CMK (cell line): ENCODE measurements around the gene SETDB2.

Experiments
- DNase-seq: peaks from one replicate; pipeline ENCODE4 v3.0.0-alpha.2; 2010; ENCODE audit warnings: low read depth

Gene SETDB2, protein sequence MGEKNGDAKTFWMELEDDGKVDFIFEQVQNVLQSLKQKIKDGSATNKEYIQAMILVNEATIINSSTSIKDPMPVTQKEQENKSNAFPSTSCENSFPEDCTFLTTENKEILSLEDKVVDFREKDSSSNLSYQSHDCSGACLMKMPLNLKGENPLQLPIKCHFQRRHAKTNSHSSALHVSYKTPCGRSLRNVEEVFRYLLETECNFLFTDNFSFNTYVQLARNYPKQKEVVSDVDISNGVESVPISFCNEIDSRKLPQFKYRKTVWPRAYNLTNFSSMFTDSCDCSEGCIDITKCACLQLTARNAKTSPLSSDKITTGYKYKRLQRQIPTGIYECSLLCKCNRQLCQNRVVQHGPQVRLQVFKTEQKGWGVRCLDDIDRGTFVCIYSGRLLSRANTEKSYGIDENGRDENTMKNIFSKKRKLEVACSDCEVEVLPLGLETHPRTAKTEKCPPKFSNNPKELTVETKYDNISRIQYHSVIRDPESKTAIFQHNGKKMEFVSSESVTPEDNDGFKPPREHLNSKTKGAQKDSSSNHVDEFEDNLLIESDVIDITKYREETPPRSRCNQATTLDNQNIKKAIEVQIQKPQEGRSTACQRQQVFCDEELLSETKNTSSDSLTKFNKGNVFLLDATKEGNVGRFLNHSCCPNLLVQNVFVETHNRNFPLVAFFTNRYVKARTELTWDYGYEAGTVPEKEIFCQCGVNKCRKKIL

GRCh38 chr13:49443704-49444523, at the start of gene SETDB2, which contains the start of gene CAB39L:
SETDB2 (plus strand) TSS chr13:49444274; CDS start chr13:49451894, 7,620 bp downstream.
CAB39L (minus strand) TSS chr13:49444064; CDS start chr13:49382910, 61,154 bp downstream.
- DNase-seq, result peak; percentile 100

DNA sequence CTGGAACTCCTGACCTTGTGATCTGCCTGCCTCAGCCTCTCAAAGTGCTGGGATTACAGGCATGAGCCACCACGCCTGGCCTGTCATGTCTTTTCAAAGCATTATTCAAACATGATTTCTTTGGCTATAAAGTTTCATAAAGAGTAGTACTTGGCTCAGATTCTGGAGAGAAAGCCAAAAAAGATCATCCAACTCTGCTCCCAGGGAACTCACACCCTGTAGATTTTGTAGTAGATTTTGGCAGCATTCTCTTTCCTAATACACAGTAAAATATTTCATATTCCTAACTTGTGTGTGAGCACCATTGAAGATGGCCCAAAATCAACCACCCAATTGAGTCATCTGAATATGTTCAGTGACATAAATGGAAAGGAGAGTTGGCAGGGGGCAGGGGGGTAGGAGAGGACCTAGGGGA, 48.6 kb upstream of the SETDB2 start:
- DNase-seq, result no peak

DNA sequence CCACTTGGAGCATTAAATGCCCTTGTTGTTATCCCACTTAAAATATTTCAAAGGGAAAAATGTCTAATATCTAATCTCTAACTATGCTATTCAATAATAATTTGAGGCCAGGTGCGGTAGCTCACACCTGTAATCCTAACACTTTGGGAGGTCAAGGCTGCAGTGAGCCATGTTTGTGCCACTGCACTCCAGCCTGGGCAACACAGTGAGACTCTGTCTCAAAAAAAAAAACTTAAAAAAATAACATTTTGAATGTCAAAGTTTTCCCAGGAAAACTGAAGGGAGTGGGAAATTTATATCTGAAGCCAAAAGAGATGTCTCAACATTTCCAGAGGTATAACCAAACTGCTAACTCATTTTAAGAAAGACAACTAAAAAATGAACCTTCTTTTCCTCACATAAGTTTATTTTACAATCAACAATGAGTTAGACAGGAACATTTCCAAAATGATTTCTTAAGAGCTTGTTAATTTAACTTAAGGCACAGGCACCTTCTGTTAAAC, 48.1 kb upstream of the SETDB2 start:
- no peak for DNase-seq

- DNase-seq, result no peak
These were observed 44.1 kb upstream of the SETDB2 start for GRCh38 chr13:49399801-49400472.

DNA sequence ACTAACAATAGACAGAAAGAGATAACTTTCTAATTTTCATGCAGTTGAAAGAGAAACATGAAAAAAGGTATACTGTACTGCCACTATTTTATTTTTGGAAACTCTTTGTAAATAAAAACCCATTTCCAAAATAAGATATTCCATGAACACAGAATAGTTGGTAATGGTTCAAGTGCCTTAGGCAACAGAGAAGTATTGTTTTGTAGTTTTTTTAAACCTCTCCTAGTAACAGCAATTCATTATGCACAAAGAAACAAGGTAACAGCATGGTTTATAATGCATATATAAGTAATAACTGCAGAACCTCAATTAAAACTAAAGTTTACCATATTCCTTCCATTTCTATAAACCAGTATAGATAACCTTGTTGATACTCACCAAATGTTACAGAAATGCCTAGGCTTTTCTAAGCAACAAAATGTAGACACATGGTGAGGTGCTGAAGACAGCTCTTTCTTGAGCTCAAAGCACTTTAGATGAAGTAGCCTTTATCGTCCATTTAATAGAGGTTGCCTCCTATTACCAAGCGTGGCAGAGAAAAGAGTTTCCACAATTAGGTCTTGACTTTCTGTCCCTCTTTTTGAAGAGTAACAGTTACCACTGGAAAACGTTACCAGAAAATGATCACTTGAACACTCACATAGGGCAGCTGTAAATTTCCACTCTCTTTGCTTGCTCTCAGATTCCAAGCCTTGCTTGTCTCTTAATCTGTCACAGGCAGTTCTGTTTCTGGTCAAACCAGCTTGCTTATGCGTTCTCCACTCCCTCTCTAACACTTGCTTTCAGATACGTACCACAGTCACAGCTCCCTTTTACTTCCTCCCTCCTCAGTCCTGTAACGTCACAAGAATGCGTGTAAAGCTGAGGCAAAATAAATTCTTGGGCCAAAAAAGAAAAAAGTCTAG, 43.1 kb upstream of the SETDB2 start:
- peak; percentile 49 for DNase-seq

- DNase-seq, result no peak
These were observed 39.9 kb upstream of the SETDB2 start for GRCh38 chr13:49403996-49404702.

- no peak for DNase-seq
These were observed 39.4 kb upstream of the SETDB2 start for GRCh38 chr13:49404703-49405020.

GRCh38 chr13:49407068-49407467, 37.0 kb upstream of the SETDB2 start:
- no peak for DNase-seq

DNA sequence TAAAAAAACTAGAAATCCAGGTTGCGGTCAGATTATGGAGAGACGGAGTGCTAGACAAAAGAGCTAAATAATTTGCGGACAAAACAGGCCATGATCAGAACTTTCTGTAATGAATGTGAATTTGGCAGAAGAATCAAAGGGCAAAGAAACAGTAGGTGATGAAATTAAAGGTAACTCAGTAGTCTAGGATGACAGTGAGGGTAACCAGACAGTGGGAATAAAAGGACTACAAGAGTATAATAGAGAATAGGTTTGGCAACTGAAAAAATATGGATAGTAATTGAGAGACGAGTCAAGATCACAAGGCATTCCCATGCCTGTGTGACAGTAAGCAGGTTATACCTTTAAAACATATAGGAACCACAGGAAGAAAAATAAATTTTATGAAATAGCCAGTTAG, 36.1 kb upstream of the SETDB2 start:
- no peak for DNase-seq

DNA sequence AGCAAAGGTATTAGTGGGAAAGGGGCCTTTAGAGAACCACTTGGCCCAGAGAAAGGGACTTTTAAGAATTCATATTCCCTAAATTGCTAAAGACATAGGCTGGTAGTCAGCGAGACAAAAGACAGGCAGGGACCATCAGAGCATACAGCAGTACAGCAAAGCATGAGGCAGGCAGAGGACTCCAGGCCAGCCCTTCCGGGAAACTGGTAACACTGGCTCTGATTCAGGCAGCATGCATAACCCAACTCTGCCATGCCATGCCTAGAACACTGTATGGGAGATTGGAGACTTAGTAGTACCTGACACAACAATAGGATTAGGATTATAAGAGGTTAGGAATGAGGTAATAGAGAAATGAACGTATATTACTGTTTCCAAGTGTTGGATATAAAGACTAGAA, 35.1 kb upstream of the SETDB2 start:
- DNase-seq, result no peak

DNA sequence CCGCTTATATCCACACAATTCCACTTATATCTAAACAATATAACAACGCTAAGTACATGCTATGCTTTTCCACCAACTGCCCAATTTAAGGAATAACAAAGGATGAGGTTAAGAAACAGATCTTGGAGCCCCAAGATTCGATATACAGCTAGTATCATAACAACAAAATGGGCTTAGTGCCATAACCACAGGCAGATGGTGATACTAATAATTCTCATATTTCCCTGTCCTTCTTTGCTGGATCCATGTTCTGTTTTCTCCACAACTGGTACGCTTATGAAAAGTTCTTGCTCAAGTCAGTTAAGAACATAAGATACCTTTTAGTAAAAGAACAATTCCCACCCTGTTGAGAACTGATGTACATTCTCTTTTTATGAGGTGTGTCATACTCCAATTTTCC, 34.1 kb upstream of the SETDB2 start:
- DNase-seq, result no peak

DNA sequence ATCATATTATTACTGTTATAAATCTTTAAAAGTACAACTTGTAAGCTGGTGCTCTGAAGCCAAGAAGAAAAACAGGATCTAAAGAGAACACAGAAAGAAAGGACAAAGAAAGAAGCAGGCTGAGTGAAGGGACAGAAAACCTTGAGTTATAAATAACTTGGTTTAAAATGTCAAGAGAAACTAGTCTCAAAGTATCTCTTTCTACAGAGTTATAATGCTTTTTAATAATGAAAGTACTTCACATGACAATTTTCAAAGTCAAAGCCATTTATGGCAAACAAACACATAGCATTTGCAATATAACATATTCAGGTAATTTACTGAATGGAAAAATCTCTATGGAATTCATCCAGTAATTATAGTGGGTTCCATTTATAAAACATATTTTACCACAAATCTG, 33.6 kb upstream of the SETDB2 start:
- DNase-seq, result no peak

- no peak for DNase-seq
These were observed 32.7 kb upstream of the SETDB2 start for GRCh38 chr13:49411353-49411752.

DNA sequence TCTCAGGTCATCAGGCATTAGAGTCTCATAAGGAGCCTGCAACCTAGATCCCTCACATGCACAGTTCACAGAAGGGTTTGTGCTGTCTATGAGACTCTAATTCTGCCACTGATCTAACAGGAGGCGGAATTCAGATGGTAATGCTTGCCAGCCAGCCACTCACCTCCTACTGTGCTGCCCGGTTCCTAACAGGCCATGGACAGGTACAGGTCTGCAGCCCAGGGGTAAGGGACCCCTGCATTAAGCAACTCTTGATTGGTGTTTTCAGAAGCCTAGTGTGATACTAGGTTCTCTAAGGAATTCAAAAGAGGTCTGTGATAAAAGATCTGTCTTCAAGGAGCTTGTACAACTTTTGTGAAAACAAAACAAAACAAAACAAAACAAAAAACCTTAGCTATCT, 31.3 kb upstream of the SETDB2 start:
- no peak for DNase-seq

DNA sequence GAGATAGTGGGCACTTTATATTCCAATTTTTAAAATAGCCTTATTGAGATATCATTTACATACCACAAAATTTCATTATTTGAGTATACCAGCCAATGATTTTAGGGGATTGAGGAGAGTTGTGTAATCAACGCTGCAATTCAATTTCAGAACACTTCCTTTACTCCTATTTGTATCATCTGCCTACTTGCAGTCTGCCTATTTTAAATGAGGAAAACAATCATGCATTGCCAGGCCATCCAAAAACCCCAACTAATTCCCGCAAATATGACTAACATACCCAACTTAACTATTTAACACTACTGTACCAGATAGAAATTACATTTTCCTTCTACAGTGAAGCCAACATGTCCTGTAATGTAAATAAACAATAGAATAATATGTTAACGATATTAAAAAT, 26.9 kb upstream of the SETDB2 start:
- no peak for DNase-seq

DNA sequence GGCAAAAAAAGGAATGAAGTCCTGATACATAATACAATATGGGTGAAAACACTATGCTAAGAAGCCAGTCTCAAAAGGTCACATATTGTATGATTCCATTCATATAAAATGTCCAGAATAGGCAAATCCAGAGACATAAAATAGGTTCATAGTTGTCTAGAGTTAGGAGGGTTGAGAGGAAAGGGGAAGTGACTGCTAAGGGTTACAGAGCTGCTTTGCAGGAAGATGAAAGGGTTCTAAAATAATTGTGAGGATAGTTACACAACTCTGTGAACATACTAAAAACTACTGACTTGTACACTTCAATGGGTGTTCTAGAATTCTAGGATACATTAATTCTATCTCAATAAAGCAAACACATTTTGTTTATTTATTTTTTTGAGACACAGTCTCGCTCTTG, 25.9 kb upstream of the SETDB2 start:
- no peak for DNase-seq

- DNase-seq, result no peak
These were observed 24.8 kb upstream of the SETDB2 start for GRCh38 chr13:49419276-49419675.

DNA sequence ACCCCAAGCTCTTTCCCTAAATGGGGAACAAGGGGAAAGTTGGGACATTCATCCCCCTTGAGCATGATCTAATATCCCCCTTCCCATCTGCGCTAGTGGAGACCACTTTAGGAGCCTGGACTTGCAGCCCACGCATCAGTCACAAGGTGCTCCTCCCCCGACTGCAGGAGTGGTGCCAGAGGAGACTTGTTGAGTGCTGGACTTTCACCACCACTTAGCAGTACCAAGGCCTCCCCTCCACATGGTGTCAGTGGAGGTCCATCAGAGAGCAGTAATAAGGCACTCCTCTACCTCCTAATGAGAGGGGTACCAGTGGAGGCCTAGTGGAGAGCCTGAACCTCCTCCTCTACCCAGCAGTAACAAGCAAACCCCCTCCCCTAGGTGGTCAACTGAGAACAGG, 22.7 kb upstream of the SETDB2 start:
- no peak for DNase-seq

DNA sequence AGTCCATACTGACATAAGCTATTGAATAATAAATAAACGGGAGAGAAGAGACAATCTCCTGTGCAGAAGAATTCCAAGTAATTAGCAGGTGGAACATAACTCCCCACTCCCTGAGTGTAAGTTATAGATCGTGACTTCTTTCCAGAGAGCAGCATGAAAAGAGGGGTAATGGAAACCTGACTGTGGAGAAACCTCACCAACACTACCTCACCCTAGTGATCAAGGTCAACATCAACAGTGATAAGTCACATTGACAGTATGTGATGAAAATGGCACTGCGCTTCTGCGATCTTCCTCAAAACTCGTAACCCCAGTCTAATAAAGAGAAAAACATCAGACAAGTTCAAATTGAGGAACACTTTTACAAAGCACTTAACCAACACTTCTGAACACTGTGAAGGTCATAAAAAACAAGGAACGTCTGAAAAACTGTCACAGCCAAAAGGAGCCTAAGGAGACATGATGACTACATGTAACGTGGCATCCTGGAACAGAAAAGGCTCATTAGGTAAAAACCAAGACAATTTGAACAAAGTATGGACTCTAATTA, 20.0 kb upstream of the SETDB2 start:
- no peak for DNase-seq
